Measurements from ENCODE around the gene PLCB4. TPM values are rescaled to one million over a fixed set of nuclear protein-coding genes. Genes with fewer than 3 reads are reported as not detected.

Gene PLCB4
- total RNA-seq, 2 experiments from 2014 or later, result not detected

DNA sequence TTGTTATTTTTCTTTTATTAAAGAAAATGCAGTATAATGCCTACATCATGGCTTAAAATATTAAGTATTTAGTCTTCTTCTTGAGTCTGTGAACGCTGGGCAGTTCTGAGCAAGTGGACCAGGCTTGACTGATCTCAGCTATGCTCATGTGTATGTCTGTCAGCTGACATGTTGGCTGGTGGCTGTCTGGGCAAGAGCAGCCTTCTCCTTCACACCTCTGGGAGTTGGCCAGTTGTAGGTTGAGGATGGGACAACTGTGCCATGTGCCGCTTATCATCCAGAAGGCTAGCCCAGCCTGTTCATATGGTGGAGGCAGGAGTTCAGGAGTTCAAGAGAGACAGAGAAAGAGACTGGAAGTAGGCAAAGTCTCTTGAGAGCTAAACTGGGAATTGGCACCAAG lies 175.9 kb downstream of the PLCB4 start:
- CTCF ChIA-PET, result no interaction called here
- POLR2A ChIA-PET, result no interaction called here

DNA sequence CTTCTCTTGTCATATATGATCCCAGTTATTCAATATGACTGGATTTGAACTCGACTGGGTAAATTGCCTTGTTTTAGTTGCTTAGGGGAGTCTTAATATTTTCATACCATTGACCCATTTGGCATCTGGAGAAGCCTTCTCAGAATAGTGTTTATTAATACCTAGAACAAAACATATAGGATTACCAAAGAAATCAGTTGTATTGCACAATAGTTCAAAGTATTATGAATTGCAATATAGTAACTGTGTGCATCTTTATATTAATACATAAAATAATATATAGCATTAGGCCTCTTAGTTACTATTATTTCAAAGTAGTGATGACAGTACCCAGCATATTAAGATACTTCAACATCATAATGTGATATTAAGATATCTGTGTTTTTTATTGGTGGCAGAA lies 177.8 kb downstream of the PLCB4 start:
- ChIA-PET CTCF (no interaction called here), POLR2A (no interaction called here)

DNA sequence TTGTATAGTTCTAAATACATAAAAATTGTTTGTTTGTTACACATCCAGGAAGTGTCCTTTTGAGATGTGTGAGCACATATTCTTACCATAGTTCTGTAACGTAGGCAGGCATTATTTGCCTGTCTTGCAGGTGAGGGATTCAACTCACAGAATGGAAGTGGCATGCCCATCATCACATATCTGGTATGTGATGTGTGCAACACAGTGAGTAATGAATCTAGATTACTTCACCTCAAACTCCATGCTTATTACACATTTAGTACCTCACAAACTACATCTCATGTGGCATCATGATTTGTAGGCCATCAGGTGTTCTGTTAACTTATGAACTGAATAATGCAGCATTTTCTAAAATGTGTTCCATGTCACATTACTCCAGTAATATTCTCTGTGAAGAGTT lies 181.6 kb downstream of the PLCB4 start:
- ChIA-PET POLR2A (no interaction called here), CTCF (no interaction called here)

DNA sequence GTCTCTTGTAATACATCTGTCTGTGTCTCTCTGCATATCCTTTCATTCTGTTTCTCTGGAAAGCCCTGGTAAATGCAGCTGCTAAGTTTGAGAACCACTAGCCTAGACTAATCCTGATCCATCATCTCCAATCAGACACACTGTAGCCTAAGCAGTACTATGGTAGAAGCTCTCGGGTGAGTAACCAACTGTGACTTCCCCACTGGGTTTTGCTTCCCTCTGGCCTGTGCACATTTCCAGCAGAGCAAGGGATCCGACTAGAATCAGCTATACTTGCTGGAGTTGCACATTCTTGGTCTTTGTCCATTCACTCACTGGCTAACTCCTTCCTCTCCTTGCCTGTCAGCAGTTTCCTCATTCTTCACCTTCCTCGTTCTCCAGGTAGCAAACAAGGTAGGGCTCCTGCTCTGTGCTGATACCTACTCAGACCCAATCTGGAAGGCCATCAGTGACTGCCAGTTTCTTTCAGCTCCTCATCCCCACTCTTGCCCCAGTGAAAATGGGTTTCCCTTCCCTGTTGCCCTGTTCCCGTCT lies 184.2 kb downstream of the PLCB4 start:
- ChIA-PET POLR2A (no interaction called here), CTCF (no interaction called here)

DNA sequence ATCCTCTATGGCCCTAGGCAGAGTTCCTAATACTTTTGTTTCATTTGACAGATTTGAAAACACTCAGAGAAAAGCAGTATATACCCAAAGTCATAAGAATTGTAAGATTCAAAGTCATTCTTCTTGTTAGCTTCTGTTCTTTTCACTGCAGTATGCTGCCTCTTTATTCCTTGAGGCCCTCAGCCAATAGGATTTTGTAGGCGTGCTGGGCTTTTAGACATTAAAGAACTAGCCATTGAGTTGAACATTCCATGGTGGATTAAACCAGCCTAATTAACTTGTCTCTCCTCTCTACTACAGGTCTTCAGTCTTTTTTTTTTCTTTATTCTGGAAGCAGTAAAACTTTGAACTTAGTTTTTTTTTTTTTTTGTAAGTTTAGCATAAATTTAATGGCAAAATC lies 186.3 kb downstream of the PLCB4 start:
- CTCF ChIA-PET, result no interaction called here
- POLR2A ChIA-PET, result no interaction called here

DNA sequence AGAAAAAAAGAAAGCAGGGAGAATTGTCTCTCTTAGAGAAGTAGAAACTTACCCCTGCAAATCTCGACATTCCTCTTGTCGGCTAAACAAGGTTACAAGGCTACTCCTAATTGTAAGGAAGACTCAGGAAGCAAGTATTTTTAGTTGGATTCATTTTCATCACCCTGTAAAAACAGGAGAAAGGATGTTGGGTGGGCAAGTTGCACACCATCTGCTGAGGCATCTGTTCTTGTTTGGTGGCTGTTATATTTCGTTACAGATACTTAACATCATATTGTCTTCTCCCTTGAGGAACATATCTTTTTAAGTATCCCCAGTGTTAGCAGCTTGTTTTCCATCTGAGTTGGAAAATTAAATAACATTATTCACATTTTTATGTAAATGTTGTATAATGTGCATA lies 187.5 kb downstream of the PLCB4 start:
- CTCF ChIA-PET, result no interaction called here
- POLR2A ChIA-PET, result no interaction called here

DNA sequence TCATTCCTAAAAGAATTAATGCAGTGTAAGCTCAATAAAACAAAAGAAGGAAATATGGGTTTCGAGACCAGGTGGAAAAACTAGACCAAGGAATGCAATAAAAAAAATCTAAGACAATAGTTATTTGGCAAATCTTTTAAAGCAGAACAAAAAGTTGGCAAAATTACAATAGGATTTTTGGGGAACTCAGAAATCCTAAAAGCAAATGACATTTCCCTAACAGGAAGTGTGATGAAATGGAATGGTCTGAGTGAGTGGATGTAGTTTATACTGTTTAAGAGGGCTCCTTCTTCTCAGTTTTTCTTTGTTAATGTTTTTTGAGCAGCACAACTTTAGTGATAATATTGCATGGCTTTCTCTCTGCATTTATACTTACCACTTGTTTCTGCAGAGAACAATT lies 190.0 kb downstream of the PLCB4 start:
- ChIA-PET CTCF (no interaction called here), POLR2A (no interaction called here)

DNA sequence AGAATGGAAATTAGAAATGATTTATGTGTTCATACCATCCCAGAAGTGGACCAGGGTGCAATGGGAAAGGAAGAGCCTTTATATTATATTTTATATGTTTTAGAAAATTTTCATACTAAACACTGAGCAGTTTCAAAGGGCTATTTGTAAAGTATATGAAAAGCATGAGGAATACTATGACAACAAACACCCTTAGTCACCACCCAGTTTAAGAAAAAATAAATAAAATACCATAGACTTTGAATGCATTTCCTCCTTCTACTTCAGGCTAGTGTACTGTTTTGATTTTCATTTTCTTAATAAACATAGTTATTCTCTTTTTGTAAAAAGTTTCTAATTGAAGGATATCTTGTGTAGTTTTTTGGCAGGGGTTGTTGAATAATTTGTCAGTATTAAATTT lies 191.1 kb downstream of the PLCB4 start:
- ChIA-PET POLR2A (no interaction called here), CTCF (no interaction called here)

DNA sequence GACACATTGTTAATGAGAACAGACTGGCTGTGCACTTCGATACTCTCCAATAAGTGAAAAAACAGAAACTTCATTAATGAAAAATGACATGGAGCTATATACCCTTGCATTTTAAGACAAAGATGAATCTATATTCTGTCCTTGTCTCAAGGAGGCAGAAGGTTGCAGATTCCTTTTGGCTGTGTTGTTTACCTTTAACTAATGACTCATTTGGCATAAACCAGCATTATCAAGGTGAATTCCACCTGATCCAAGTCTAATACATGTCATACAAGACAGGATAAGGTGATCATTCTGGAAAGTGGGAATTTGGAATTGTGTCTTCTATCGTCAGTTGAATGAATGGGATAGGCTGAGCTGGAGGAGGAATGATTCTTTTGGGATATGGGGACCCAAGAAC lies 192.9 kb downstream of the PLCB4 start:
- CTCF ChIA-PET, result interaction anchor here (0.5 kb wide), 1 partner anchor 188 kb away, joined by 3 read pairs; no protein-coding TSS in a partner anchor
- POLR2A ChIA-PET, result no interaction called here

DNA sequence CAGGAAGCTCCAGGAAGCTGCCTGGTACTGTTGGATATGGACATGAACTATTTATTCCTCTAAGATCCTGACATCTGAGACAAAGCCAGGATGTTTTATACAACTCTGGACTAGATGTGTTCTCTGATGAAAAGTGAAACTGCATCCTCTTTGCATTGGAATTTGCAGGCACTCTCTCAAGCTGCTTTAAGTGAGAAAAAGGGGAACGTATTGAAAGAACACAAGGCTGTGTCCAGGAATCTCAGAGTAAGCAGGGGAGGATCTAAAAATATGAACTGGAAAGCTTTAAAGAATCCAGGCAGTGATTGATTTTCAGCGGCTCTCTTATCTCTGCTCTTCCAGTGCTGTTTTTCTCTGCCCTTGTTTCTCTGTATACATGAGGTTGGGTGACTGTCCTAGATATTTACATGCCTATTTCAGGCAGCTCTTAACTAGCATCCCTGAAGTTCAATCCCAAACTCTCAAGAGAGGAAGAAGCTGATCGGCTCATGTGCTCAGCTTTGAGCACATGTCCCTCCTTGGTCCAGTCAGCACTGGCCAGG lies 193.8 kb downstream of the PLCB4 start:
- ChIA-PET CTCF (no interaction called here), POLR2A (no interaction called here)

DNA sequence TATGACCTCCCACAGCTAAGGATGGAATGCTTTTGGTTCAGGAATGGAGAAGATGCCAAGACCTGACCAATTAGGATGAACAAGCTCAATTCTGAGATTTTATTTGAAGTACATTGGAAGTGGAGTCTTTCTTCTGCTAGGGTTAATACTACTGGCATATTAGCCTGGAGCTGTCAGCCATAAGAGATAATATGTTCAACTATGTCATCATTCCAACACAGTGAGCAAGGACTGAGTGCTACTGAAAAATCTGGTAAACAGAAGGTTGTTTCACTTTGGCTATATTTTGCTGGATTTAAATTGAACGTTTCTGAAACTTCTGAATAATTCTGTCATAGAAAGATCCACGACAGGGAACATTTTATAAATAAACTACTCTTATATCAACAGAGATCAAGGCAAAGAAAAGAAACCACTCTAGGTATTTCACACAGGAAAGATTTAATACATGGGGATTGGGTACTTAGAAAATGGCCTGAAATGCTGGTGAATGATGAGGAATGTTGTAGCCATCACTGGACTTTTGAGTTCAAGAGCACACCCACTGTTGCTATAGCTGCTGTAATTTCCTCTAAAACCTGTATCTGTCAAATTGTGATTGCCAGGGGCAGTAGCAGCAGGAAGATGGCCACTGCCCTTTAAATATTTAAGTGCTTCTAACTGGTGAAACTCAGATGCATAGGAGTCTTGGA lies 200.5 kb downstream of the PLCB4 start:
- POLR2A ChIA-PET, result no interaction called here

DNA sequence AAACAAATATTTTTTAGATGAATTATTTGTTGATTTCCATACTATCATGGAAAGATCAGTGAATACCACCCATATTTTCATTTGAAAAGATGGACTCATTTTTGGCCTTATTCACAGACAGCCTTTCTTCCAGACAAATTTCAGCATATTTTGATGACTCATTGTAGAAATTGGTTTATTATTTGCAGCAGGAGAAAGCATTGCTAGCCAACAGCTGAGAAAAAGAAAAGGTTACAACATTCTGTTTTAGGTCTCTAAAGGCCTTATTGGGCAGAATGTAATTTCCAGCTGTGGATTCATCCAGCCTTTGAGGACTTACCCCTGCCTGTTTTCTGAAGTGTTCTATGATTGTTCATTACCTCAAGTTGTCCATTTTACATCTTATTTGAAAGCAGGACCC lies 201.9 kb downstream of the PLCB4 start:
- CTCF ChIA-PET, result no interaction called here
- POLR2A ChIA-PET, result no interaction called here

More for the DNA sequence above, 200.5 kb downstream of the PLCB4 start:
- CTCF ChIA-PET, result no interaction called here

DNA sequence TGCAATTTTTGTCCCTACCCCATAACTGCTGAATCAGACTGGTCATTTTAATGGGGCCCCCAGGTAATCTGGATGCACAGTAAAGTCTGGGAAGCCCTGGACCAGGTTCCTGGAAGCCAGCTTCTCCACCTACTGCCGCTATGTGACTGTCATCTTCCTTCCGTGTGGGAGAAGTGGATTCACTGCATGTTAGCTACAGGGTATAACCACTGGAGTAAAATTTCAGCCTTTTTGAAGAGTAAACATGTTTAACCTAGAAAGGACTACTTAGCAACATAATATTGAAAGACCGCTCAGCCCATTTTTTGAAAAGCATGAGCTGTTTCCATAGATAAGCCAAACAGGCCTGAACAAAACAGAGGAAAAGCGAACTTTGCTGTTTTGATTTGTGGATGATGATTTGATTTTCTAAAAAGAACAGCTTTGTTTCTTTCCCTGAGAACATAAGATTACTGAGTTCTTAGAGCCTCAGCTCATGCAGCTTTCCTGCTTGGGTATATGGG lies 208.1 kb downstream of the PLCB4 start:
- ChIA-PET POLR2A (no interaction called here), CTCF (no interaction called here)

DNA sequence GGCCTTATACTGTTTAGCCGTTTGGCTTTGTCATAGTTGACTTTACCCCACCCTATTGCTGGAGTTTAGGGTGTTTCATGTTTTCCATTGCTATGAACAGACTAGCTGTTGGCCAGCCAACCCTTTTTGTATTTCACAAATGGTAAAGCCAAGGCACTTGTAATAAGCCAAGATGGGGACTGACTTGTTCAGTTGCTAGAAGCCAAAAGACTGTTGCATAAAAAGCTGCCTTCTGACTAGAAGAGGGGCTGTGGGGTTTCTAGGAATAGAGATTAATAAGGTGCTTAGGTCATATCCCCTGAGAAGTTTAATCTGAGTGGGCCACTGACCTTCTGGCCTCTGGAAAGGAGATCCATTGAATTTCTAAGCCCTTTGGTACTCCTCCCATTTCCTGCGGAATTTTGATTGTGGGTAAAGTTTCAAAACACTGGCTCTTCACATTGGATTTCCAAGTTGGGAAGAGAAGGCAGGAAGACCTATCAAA lies 211.1 kb downstream of the PLCB4 start:
- CTCF ChIA-PET, result no interaction called here
- POLR2A ChIA-PET, result no interaction called here

DNA sequence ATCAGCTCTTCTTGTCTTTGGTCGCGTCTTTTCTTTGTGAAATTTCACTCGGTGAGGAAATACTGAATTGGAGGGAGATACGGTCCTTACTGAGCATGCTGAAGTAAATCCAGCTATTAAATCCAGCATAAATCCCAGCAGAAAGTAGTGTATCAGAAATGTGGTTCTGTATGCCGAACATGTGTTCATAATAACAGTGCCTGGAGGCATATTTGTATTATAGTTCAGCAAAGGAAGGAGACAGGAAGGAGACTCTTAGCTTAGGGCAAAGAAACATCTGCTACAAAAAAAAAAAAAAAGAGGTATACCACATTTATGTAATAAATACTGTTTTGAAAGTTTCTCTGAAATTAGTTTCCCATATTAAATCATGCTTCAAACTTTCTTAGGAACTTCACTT lies 211.8 kb downstream of the PLCB4 start:
- POLR2A ChIA-PET, result no interaction called here

DNA sequence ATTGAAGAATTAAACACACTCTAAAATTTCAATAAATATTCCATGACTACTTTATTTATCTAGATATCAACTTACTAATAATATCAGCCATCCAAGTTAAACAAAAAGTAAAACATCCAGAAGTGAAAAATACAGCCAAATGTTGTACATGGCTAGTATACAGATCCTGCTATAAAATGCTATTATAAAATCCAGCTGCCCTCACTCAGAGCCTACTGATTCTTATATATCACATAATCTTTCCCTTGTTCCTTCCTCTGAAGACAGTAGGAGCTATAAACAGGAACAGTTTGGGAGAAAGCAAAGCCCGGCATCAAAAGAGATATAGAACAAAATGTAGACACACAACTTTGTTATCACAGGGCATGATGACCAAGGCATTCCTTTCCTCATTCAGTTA lies 212.9 kb downstream of the PLCB4 start:
- POLR2A ChIA-PET, result no interaction called here
- CTCF ChIA-PET, result no interaction called here

More for the DNA sequence above, 211.8 kb downstream of the PLCB4 start:
- CTCF ChIA-PET, result no interaction called here

DNA sequence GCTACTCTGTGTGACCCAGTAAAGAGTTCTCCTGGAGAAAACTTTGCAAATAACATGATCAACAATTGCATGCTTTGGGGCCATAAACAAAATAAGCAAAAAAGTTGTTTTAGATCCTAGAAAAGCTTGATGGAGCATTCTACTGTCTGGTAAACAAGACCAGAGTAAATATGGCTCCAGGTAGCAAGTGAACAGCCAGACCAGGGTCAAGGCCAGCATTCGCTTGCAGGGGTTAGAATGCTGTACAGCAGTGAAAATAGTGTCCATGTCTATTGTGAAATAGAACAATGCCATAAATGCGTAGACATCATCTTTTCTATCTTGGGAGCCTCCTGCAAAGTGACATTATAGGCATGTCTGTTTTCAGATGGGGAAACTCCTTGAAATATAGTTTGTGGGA lies 216.7 kb downstream of the PLCB4 start:
- CTCF ChIA-PET, result no interaction called here
- POLR2A ChIA-PET, result no interaction called here

DNA sequence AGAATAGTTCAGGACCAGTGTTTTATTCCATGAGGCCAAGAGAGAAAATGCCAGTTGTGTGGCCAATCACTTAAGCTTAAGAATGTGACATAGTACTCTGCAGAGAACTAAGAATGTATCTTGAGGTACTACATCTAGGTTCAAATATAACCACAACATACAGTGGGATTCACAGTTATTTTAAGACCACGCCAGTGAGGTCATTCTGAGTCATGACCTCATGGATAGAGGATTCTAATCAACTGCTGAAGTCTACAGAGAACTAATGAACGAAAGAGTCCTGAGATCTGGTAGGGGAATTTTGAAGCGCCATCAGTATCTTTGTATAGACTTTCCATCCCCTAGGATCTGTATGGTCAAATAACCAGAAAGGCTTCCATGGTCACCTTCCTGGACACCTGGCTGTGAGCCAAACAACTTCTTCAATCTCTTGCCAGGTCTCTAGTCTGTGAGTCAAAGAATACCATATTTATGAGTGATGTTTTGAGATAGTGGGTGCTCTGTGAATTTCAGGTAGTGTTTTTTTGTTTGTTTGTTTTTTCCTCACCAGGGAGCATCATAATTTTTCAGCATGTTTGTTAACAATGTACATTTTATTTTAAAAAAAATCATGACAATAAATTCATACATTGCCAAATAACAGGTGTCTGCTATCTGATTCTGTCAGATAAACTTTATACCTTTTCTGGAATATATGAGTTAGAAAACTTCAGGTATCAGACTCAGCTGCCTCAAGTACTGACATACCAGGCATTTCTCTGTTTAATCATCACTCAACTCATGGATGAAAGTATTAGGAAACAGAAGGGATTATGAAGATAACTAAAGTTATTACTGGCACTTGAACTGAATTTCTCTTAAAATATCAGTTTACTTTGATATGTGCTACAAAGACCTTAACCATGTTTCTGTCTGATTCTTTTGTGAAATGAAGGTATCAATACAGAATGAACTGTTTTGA lies 217.9 kb downstream of the PLCB4 start:
- ChIA-PET POLR2A (no interaction called here), CTCF (no interaction called here)

DNA sequence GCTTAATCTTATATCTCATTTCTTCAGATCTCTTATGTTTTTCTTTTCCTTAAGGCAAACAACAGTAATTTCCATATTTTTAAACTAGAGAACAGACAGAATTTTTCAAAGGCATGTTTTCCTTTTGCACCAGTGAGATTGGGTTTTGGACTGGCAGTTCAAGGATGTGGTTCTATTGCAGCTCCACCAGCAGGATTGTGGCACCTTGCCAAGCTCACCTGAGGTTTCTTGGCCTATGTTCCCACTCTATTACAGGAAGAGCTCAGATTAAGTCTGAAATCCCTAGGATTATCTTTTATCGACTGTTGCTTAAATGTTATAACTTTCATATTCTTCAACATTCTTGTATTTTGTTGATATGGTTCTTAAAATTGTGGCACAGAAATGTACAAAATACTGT lies 218.9 kb downstream of the PLCB4 start:
- ChIA-PET POLR2A (no interaction called here), CTCF (no interaction called here)

DNA sequence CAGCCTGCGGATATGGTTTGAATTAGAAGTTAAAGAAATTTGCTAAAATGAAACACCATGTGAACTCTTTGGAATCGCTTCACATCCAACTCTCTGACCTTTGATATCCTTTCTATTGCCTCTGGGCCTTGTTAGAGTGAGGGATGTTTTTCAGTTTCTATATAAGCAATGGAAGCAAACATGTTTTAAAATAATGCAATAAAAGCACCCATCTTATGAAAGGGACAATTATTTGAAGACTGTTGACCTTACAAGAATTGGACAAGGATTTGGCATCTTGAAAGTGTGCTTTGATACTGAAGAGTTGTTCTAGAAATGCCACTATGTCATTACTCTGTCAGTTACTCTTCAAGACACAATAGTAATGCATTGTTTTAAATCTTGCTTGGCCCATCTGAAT lies 221.4 kb downstream of the PLCB4 start:
- CTCF ChIA-PET, result no interaction called here

DNA sequence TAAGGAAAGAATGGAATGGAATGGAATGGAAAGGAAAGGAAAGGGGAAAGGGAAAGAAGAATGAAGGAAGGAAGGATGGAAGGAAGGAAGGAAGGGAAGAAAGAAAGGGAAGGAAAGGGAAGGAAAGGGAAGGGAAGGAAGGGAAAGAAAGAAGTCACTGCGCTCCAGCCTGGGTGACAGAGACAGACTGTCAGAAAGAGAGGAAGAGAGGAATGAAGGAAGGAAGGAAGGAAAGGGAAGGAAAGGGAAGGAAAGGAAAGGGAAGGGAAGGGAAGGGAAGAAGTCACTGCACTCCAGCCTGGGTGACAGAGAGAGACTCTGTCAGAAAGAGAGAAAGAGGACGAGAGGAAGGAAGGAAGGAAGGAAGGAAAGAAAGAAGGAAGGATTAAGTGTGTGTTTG lies 224.3 kb downstream of the PLCB4 start:
- CTCF ChIA-PET, result no interaction called here
- POLR2A ChIA-PET, result no interaction called here

More for the DNA sequence above, 221.4 kb downstream of the PLCB4 start:
- POLR2A ChIA-PET, result no interaction called here

All from activated CD8-positive, alpha-beta memory T cell treated with anti-CD3 and anti-CD28 coated beads for 36 hours (primary cell).